SK-N-SH treated with all-trans-retinoic acid at 6 μM for 48 hours (cell line): ENCODE data around the gene DNAJB12.

Experiments used
- ATAC-seq: fragments of 200-7000 bp; cut with Tn5 transposase; 3 replicates; pipeline ENCODE4 v1.9.1; 2020; ENCODE audit warnings: mild to moderate bottlenecking, moderate library complexity
- ARNTL ChIP-seq: fragments of 450-650 bp; formaldehyde crosslinking; IDR thresholded peaks from 2 replicates; pipeline ENCODE4 v1.5.0; 2020; ENCODE audit warnings: low read depth, mild to moderate bottlenecking, moderate library complexity, borderline replicate concordance
- BACH2 ChIP-seq: fragments of 250-450 bp; sonication (Bioruptor Pico); IDR thresholded peaks from 2 replicates; pipeline ENCODE4 v1.9.0; 2021; ENCODE audit warnings: mild to moderate bottlenecking, borderline replicate concordance
- CSDC2 ChIP-seq: fragments of 250-450 bp; sonication (Bioruptor Pico); IDR thresholded peaks from 2 replicates; pipeline ENCODE4 v1.5.0; 2020; ENCODE audit warnings: mild to moderate bottlenecking, moderate library complexity
- GLIS3 ChIP-seq: fragments of 250-450 bp; sonication (Bioruptor Pico); IDR thresholded peaks from 2 replicates; pipeline ENCODE4 v1.5.0; 2020; ENCODE audit warnings: mild to moderate bottlenecking, moderate library complexity
- ISL1 ChIP-seq: fragments of 250-450 bp; sonication (Bioruptor Pico); IDR thresholded peaks from 2 replicates; pipeline ENCODE4 v2.1.2; 2022; ENCODE audit warnings: mild to moderate bottlenecking, moderate library complexity
- OSR1 ChIP-seq: fragments of 250-450 bp; sonication (Bioruptor Pico); IDR thresholded peaks from 2 replicates; pipeline ENCODE4 v1.8.0; 2022; ENCODE audit warnings: moderate library complexity, mild to moderate bottlenecking, inconsistent platforms
- PPARA ChIP-seq: fragments of 250-450 bp; sonication (Bioruptor Pico); IDR thresholded peaks from 2 replicates; pipeline ENCODE4 v1.5.0; 2020; ENCODE audit warnings: mild to moderate bottlenecking, borderline replicate concordance
- RARB ChIP-seq: fragments of 250-450 bp; sonication (Bioruptor Pico); IDR thresholded peaks from 2 replicates; pipeline ENCODE4 v1.8.0; 2021; ENCODE audit warnings: mild to moderate bottlenecking, moderate library complexity
- SNAI2 ChIP-seq: fragments of 250-450 bp; sonication (Bioruptor Pico); IDR thresholded peaks from 2 replicates; pipeline ENCODE4 v1.5.0; 2020; ENCODE audit warnings: mild to moderate bottlenecking, moderate library complexity
- TCF4 ChIP-seq: fragments of 250-450 bp; sonication (Bioruptor Pico); IDR thresholded peaks from 2 replicates; pipeline ENCODE4 v1.8.0; 2021; ENCODE audit warnings: mild to moderate bottlenecking, moderate library complexity, borderline replicate concordance
- TOX ChIP-seq: fragments of 250-450 bp; sonication (Bioruptor Pico); IDR thresholded peaks from 2 replicates; pipeline ENCODE4 v1.8.0; 2021; ENCODE audit warnings: mild to moderate bottlenecking, moderate library complexity, borderline replicate concordance
- ZC3H10 ChIP-seq: fragments of 250-450 bp; sonication (Bioruptor Pico); IDR thresholded peaks from 2 replicates; pipeline ENCODE4 v1.5.1; 2021; ENCODE audit warnings: mild to moderate bottlenecking, moderate library complexity
- ZFP3 ChIP-seq: fragments of 250-450 bp; sonication (Bioruptor Pico); IDR thresholded peaks from 2 replicates; pipeline ENCODE4 v1.5.0; 2020; ENCODE audit warnings: mild to moderate bottlenecking, moderate library complexity
- ZFP30 ChIP-seq: fragments of 450-650 bp; formaldehyde crosslinking; IDR thresholded peaks from 2 replicates; pipeline ENCODE4 v1.5.0; 2022; ENCODE audit warnings: mild to moderate bottlenecking, moderate library complexity
- ZNF565 ChIP-seq: fragments of 450-650 bp; formaldehyde crosslinking; conservative IDR thresholded peaks from 2 replicates; pipeline ENCODE4 v1.5.0; 2020; ENCODE audit warnings: low read depth, mild to moderate bottlenecking, moderate library complexity
- ZNF70 ChIP-seq: fragments of 450-650 bp; formaldehyde crosslinking; IDR thresholded peaks from 2 replicates; pipeline ENCODE4 v1.5.0; 2020; ENCODE audit warnings: mild to moderate bottlenecking, moderate library complexity
- ZNF8 ChIP-seq: fragments of 450-650 bp; formaldehyde crosslinking; IDR thresholded peaks from 2 replicates; pipeline ENCODE4 v1.5.0; 2020; ENCODE audit warnings: mild to moderate bottlenecking, moderate library complexity
- TF ChIP-seq, protein P1 (sequence below): fragments of 250-450 bp; sonication (Bioruptor Pico); IDR thresholded peaks from 2 replicates; pipeline ENCODE4 v1.5.1; 2020; ENCODE audit warnings: low read depth, mild to moderate bottlenecking, moderate library complexity
- TF ChIP-seq, protein P2 (sequence below): fragments of 250-450 bp; sonication (Bioruptor Pico); IDR thresholded peaks from 2 replicates; pipeline ENCODE4 v1.8.0; 2021; ENCODE audit warnings: low read depth, mild to moderate bottlenecking, moderate library complexity, borderline replicate concordance
- TF ChIP-seq, protein P3 (sequence below): fragments of 250-450 bp; sonication (Bioruptor Pico); IDR thresholded peaks from 2 replicates; pipeline ENCODE4 v1.5.0; 2020; ENCODE audit warnings: mild to moderate bottlenecking, moderate library complexity

Gene DNAJB12

DNA sequence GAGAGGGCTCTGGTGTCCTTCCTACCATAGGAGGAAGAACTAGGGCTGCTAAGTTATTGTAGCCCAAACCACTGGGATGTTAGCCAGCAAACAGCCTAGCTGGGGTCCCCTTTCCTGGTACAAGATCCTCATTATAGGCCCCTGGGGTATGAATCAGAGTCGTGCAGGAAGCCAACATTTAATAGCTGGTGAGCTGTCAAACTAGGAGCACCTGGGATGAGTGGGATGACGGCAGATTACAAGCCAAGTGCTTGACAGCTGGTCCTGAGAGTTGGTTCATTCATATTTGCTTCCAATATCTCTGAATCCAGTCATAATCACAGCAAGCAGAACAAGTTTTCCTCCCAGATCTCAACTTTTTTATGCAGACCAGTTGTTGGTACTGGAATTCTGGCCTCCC lies 25.1 kb upstream of the DNAJB12 start (continued):
- TF ChIP-seq, protein P1, sequence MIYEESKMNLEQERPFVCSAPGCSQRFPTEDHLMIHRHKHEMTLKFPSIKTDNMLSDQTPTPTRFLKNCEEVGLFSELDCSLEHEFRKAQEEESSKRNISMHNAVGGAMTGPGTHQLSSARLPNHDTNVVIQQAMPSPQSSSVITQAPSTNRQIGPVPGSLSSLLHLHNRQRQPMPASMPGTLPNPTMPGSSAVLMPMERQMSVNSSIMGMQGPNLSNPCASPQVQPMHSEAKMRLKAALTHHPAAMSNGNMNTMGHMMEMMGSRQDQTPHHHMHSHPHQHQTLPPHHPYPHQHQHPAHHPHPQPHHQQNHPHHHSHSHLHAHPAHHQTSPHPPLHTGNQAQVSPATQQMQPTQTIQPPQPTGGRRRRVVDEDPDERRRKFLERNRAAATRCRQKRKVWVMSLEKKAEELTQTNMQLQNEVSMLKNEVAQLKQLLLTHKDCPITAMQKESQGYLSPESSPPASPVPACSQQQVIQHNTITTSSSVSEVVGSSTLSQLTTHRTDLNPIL (CRISPR knock-in tag): no peak
- no peak for TF ChIP-seq ZC3H10 (CRISPR knock-in tag)
- TF ChIP-seq TCF4 (CRISPR knock-in tag): no peak
- no peak for TF ChIP-seq ZNF70 (CRISPR knock-in tag)

DNA sequence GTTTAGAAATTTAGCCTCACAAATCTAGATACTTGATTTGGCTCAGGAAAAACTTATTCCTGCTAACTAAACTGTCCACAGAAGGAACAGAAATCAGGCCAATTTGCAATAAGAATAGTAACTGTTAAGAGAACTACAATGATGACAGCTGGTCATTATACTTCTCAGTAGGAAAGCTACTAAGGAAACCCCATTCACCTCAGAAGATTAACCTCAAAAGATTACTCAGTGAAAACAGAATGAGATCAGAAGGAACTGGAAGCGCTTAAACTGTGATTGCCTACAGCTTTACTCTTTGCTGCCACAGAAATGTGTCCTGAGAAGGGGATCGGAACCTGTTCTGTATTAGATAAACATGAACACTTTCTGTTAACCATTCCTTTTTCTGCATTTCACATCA lies 24.3 kb upstream of the DNAJB12 start:
- TF ChIP-seq CSDC2 (CRISPR knock-in tag) (no peak), OSR1 (CRISPR knock-in tag) (no peak)
- TF ChIP-seq, protein P1 (CRISPR knock-in tag): no peak
- ATAC-seq: no peak

DNA sequence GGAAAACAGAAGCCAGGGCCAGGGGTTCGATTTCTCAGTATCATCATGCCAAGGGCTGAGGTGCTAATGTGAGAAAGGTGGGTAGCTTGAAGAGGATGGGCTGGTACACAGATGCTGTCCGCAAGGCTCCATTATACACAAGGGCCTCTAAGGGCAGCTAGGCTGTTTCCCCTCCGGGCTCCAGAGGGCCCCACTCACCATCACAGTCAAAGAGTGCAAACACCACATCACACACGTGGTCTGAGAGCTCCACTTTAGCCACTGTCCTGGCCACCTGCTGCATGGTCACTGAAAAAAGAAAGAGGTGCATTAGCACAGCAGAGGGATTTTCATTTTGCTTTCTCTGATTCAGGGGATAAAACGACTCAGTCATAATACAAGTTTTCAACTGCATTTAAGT lies 20.9 kb upstream of the DNAJB12 start:
- TF ChIP-seq ZNF8 (CRISPR knock-in tag): no peak
- no peak for TF ChIP-seq ISL1 (CRISPR knock-in tag)
- TF ChIP-seq, protein P2, sequence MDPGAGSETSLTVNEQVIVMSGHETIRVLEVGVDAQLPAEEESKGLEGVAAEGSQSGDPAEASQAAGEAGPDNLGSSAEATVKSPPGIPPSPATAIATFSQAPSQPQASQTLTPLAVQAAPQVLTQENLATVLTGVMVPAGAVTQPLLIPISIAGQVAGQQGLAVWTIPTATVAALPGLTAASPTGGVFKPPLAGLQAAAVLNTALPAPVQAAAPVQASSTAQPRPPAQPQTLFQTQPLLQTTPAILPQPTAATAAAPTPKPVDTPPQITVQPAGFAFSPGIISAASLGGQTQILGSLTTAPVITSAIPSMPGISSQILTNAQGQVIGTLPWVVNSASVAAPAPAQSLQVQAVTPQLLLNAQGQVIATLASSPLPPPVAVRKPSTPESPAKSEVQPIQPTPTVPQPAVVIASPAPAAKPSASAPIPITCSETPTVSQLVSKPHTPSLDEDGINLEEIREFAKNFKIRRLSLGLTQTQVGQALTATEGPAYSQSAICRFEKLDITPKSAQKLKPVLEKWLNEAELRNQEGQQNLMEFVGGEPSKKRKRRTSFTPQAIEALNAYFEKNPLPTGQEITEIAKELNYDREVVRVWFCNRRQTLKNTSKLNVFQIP: no peak
- TF ChIP-seq PPARA: no peak
- no peak for TF ChIP-seq ZC3H10 (CRISPR knock-in tag)
- TF ChIP-seq TCF4 (CRISPR knock-in tag): no peak
- TF ChIP-seq ZNF70 (CRISPR knock-in tag): no peak
- TF ChIP-seq ZFP30 (CRISPR knock-in tag): no peak
- TF ChIP-seq CSDC2 (CRISPR knock-in tag): no peak
- TF ChIP-seq, protein P1 (CRISPR knock-in tag): no peak
- TF ChIP-seq SNAI2 (CRISPR knock-in tag): no peak
- TF ChIP-seq GLIS3 (CRISPR knock-in tag): no peak
- TF ChIP-seq ZFP3: no peak
- TF ChIP-seq, protein P3, sequence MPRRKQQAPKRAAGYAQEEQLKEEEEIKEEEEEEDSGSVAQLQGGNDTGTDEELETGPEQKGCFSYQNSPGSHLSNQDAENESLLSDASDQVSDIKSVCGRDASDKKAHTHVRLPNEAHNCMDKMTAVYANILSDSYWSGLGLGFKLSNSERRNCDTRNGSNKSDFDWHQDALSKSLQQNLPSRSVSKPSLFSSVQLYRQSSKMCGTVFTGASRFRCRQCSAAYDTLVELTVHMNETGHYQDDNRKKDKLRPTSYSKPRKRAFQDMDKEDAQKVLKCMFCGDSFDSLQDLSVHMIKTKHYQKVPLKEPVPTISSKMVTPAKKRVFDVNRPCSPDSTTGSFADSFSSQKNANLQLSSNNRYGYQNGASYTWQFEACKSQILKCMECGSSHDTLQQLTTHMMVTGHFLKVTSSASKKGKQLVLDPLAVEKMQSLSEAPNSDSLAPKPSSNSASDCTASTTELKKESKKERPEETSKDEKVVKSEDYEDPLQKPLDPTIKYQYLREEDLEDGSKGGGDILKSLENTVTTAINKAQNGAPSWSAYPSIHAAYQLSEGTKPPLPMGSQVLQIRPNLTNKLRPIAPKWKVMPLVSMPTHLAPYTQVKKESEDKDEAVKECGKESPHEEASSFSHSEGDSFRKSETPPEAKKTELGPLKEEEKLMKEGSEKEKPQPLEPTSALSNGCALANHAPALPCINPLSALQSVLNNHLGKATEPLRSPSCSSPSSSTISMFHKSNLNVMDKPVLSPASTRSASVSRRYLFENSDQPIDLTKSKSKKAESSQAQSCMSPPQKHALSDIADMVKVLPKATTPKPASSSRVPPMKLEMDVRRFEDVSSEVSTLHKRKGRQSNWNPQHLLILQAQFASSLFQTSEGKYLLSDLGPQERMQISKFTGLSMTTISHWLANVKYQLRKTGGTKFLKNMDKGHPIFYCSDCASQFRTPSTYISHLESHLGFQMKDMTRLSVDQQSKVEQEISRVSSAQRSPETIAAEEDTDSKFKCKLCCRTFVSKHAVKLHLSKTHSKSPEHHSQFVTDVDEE (CRISPR knock-in tag): no peak
- TF ChIP-seq TOX (CRISPR knock-in tag): no peak
- TF ChIP-seq ARNTL (CRISPR knock-in tag): no peak
- no peak for TF ChIP-seq BACH2 (CRISPR knock-in tag)
- TF ChIP-seq RARB: no peak
- TF ChIP-seq, all 23 proteins: peak for 0
- peak; percentile 82 for ATAC-seq

DNA sequence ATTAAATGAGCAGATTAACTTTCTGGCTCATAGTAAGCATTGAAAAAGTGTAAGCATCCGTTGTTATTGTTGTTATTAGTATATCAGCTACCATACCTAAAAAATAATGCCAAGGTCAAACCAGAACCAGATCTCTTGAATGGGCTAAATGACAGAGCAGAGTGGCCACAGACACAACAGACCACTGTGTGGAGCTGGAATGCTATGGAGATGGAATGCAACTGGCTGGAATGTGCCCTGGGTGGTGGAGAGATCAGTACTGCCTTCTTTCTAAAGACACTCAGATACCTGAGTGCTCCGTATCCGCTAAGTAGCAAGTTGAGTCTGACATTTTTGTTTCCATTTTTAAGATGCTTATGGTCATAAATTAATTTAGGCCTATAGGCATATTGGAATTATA lies 20.5 kb upstream of the DNAJB12 start:
- TF ChIP-seq TCF4 (CRISPR knock-in tag) (no peak), SNAI2 (CRISPR knock-in tag) (no peak), TOX (CRISPR knock-in tag) (no peak), ZFP3 (no peak), ZNF565 (CRISPR knock-in tag) (no peak), PPARA (no peak), ISL1 (CRISPR knock-in tag) (no peak), CSDC2 (CRISPR knock-in tag) (no peak), ZNF70 (CRISPR knock-in tag) (no peak)
- TF ChIP-seq, protein P1 (CRISPR knock-in tag): no peak
- ATAC-seq: peak; percentile 82
